ENCODE measurements around the gene EML4. TPM values are rescaled to one million over a fixed set of nuclear protein-coding genes. Genes with fewer than 3 reads are reported as not detected.
"Not testable (repeated sequence)": the region's sequence is repeated elsewhere in the genome, so short reads cannot be mapped to it uniquely, and the experiment has no call there.

Gene EML4, protein sequence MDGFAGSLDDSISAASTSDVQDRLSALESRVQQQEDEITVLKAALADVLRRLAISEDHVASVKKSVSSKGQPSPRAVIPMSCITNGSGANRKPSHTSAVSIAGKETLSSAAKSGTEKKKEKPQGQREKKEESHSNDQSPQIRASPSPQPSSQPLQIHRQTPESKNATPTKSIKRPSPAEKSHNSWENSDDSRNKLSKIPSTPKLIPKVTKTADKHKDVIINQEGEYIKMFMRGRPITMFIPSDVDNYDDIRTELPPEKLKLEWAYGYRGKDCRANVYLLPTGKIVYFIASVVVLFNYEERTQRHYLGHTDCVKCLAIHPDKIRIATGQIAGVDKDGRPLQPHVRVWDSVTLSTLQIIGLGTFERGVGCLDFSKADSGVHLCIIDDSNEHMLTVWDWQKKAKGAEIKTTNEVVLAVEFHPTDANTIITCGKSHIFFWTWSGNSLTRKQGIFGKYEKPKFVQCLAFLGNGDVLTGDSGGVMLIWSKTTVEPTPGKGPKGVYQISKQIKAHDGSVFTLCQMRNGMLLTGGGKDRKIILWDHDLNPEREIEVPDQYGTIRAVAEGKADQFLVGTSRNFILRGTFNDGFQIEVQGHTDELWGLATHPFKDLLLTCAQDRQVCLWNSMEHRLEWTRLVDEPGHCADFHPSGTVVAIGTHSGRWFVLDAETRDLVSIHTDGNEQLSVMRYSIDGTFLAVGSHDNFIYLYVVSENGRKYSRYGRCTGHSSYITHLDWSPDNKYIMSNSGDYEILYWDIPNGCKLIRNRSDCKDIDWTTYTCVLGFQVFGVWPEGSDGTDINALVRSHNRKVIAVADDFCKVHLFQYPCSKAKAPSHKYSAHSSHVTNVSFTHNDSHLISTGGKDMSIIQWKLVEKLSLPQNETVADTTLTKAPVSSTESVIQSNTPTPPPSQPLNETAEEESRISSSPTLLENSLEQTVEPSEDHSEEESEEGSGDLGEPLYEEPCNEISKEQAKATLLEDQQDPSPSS
- total RNA-seq (32.1 TPM), polyA plus RNA-seq (ENCODE audit: insufficient read depth in 1 of 8, insufficient read length in 8 of 8, low replicate concordance in 1 of 8) (10 to 100 TPM; 26.0 to 36.9 (median 28.8) TPM)
- long read RNA-seq, donor 1, result 0 reads
- long read RNA-seq, donor 2, result 0 reads
- long read RNA-seq, donor 3, full-length matches to known transcripts, result 6 of 6 reads
- long read RNA-seq, donor 3, partial matches to known transcripts, result 0 of 6 reads
- long read RNA-seq, donor 3, other reads (novel, unspliced or antisense), result 0 of 6 reads
- long read RNA-seq, donor 4, partial matches to known transcripts, result 0 of 4 reads
- long read RNA-seq, donor 4, other reads (novel, unspliced or antisense), result 0 of 4 reads
- long read RNA-seq, donor 5, full-length matches to known transcripts, result 9 of 33 reads
- long read RNA-seq, donor 5, partial matches to known transcripts, result 24 of 33 reads
- long read RNA-seq, donor 5, other reads (novel, unspliced or antisense), result 0 of 33 reads
- long read RNA-seq, donor 6, full-length matches to known transcripts, result 6 of 6 reads
- long read RNA-seq, donor 6, partial matches to known transcripts, result 0 of 6 reads
- long read RNA-seq, donor 6, other reads (novel, unspliced or antisense), result 0 of 6 reads
- long read RNA-seq, donor 7, full-length matches to known transcripts, result 6 of 6 reads
- long read RNA-seq, donor 7, partial matches to known transcripts, result 0 of 6 reads
- long read RNA-seq, donor 7, other reads (novel, unspliced or antisense), result 0 of 6 reads
- long read RNA-seq, donor 8, partial matches to known transcripts, result 0 of 2 reads
- long read RNA-seq, donor 8, other reads (novel, unspliced or antisense), result 0 of 2 reads
- long read RNA-seq, donor 9, partial matches to known transcripts, result 0 of 3 reads
- long read RNA-seq, donor 9, other reads (novel, unspliced or antisense), result 0 of 3 reads
- long read RNA-seq, donor 10, full-length matches to known transcripts, result 10 of 17 reads
- long read RNA-seq, donor 10, partial matches to known transcripts, result 7 of 17 reads
- long read RNA-seq, donor 10, other reads (novel, unspliced or antisense), result 0 of 17 reads
- long read RNA-seq, donor 11, partial matches to known transcripts, result 0 of 2 reads
- long read RNA-seq, donor 11, other reads (novel, unspliced or antisense), result 0 of 2 reads

DNA sequence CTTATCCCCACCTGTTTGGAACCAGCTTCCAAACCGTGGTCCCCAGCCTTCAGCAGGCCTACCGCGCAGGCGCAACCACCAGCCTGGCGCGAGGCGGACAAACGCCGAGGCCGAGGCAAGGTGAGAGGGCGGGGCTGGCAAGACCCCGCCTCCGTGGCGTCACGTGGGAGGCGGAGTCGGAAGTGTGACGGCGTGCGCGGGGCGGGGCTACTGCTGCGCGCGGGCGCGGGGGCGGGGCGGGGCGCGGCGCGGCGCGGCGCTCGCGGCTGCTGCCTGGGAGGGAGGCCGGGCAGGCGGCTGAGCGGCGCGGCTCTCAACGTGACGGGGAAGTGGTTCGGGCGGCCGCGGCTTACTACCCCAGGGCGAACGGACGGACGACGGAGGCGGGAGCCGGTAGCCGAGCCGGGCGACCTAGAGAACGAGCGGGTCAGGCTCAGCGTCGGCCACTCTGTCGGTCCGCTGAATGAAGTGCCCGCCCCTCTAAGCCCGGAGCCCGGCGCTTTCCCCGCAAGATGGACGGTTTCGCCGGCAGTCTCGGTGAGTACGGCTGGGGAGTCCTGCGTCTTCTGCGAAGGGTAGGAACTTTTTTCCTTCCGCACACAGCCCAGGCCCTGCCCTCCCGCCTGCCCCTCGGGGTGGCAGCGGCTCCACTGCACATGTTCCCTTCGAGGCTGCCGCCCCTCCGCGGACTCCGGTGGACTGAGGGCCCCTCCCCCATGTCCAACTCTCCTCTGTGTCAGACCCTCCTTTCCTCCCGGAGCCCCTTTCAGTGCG is at the start of gene EML4:
Gene EML4, plus strand, starts transcription at position 254 of the 774 bp plus-strand sequence. Its CDS starts 259 bp downstream, at position 513.
- peak; percentile 94 for DNase-seq
- Histone ChIP-seq H3K4me3 (ENCODE audit: low read length) (peak within 1 kb of the TSS; percentile 87), H3K27ac (ENCODE audit: low read length) (peak within 1 kb of the TSS; percentile 90), H3K9me3 (replicated peaks; ENCODE audit: control insufficient read depth, low read depth, low read length) (no peaks in the 10 kb centered on the region), H3K27me3 (ENCODE audit: control insufficient read depth, insufficient read depth, low read length) (no peaks in the 10 kb centered on the region), H3K36me3 (ENCODE audit: control insufficient read depth, insufficient read depth, low read length) (no peaks in the 10 kb centered on the region), H3K4me1 (ENCODE audit: control insufficient read depth, insufficient read depth, low read length) (peaks cover 6% of the 10 kb centered on the region)
- under 1% methylated on average over 88 of the region's 88 CpGs for WGBS (ENCODE audit: insufficient coverage)

DNA sequence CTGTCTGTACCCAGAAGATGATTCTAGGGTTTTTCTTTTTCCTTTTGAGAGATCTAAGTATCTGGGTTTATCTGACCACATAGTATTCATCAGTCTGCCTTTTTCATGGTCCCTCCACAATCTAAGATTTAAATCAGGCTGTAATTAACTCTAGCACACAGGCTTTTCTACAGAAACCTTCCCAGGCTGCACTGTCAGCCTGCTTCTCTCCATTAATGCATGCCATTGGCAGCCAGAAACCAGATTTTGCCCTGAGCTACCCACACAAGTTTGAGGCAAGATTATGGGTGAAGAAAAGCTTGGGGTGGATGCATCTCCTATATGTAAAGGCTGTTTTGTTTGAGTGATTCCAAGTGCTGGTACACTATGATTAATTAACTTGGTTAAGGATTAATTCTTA is 45.7 kb upstream of the EML4 start:
- DNase-seq, result no peak

GRCh38 chr2:42124011-42124785 is 45.0 kb upstream of the EML4 start:
- no peaks in the 10 kb centered on the region for H3K36me3 ChIP-seq (ENCODE audit: control insufficient read depth, insufficient read depth, low read length)
- H3K27ac ChIP-seq (ENCODE audit: low read length), result no peak overlapping the region
- peaks cover 3% of the 10 kb centered on the region for H3K9me3 ChIP-seq (replicated peaks; ENCODE audit: control insufficient read depth, low read depth, low read length)
- WGBS (ENCODE audit: insufficient coverage), result 80% methylated on average over 1 of the region's 6 CpGs
- H3K4me1 ChIP-seq (ENCODE audit: control insufficient read depth, insufficient read depth, low read length), result peaks cover 29% of the 10 kb centered on the region
- no peak for DNase-seq
- H3K27me3 ChIP-seq (ENCODE audit: control insufficient read depth, insufficient read depth, low read length), result no peaks in the 10 kb centered on the region
- H3K4me3 ChIP-seq (ENCODE audit: low read length), result no peak overlapping the region

More for the DNA sequence above, 45.7 kb upstream of the EML4 start:
- H3K4me1 ChIP-seq (ENCODE audit: control insufficient read depth, insufficient read depth, low read length), result peaks cover 22% of the 10 kb centered on the region
- H3K4me3 ChIP-seq (ENCODE audit: low read length), result no peak overlapping the region
- no peaks in the 10 kb centered on the region for H3K36me3 ChIP-seq (ENCODE audit: control insufficient read depth, insufficient read depth, low read length)
- no peak overlapping the region for H3K27ac ChIP-seq (ENCODE audit: low read length)
- no peaks in the 10 kb centered on the region for H3K27me3 ChIP-seq (ENCODE audit: control insufficient read depth, insufficient read depth, low read length)
- peaks cover 3% of the 10 kb centered on the region for H3K9me3 ChIP-seq (replicated peaks; ENCODE audit: control insufficient read depth, low read depth, low read length)

DNA sequence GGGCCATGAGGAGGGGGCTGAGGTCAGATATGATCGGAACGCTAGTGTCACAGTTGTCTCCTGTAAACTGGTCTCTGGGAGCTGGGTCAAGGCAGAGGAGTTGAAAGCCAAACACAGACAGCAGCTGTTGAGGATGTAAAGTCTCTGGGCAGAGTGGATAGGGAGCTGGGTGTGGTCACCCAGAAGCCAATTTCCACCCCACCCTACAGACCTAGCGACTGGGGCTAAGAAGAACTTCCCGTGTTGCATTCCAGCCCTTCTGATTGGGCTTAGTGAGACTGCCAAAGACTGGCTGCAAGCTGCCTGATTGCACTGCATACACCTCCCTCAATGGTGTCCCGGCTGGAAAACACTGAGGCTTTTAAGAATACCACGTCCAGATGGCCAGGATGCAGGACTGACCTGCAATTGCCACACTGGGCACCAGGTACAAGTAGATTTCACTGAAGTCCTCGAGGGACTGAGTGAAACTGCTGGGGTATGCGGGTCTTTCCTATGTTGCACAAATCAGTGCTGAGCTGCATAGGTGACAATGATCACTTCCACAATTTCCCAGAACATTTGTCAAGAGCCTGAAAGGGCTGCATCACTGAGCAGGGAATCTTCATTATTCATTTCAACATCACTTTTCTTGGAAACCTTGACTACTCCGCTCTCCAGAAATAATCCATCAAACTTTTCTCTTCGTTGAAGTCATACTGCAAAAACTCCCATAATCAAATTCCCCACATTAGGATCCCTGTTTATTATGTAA is 43.1 kb upstream of the EML4 start:
- peak overlapping the region; percentile 78 for H3K27ac ChIP-seq (ENCODE audit: low read length)
- peak; percentile 90 for DNase-seq
- no peaks in the 10 kb centered on the region for H3K27me3 ChIP-seq (ENCODE audit: control insufficient read depth, insufficient read depth, low read length)
- peaks cover 34% of the 10 kb centered on the region for H3K4me1 ChIP-seq (ENCODE audit: control insufficient read depth, insufficient read depth, low read length)
- H3K9me3 ChIP-seq (replicated peaks; ENCODE audit: control insufficient read depth, low read depth, low read length), result peaks cover 3% of the 10 kb centered on the region
- H3K4me3 ChIP-seq (ENCODE audit: low read length), result no peak overlapping the region
- 4% methylated on average over 5 of the region's 10 CpGs for WGBS (ENCODE audit: insufficient coverage)
- H3K36me3 ChIP-seq (ENCODE audit: control insufficient read depth, insufficient read depth, low read length), result no peaks in the 10 kb centered on the region

DNA sequence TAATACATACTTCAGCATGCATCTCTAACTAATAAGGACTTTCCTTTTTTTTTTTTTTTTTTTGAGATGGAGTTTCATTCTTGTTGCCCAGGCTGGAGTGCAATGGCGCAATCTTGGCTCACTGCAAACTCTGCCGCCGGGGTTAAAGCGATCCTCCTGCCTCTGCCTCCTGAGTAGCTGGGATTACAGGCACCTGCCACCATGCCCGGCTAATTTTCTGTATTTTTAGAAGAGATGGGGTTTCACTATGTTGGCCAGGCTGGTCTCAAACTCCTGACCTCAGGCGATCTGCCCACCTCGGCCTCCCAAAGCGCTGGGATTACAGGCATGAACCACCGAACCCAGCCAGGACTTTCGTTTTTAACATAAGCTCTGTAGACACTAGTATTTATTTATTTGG is 42.3 kb upstream of the EML4 start:
- H3K27ac ChIP-seq (ENCODE audit: low read length); DNase-seq; H3K4me3 ChIP-seq (ENCODE audit: low read length); H3K36me3 ChIP-seq (ENCODE audit: control insufficient read depth, insufficient read depth, low read length); H3K27me3 ChIP-seq (ENCODE audit: control insufficient read depth, insufficient read depth, low read length); H3K9me3 ChIP-seq (replicated peaks; ENCODE audit: control insufficient read depth, low read depth, low read length): not testable (repeated sequence)
- no CpG with 5 or more reads among the region's 10 CpGs for WGBS (ENCODE audit: insufficient coverage)
- H3K4me1 ChIP-seq (ENCODE audit: control insufficient read depth, insufficient read depth, low read length), result peaks cover 34% of the 10 kb centered on the region

GRCh38 chr2:42127425-42128424 is 41.4 kb upstream of the EML4 start:
- DNase-seq, result no peak
- Histone ChIP-seq H3K9me3 (replicated peaks; ENCODE audit: control insufficient read depth, low read depth, low read length) (no peaks in the 10 kb centered on the region), H3K4me3 (ENCODE audit: low read length) (no peak overlapping the region), H3K4me1 (ENCODE audit: control insufficient read depth, insufficient read depth, low read length) (peaks cover 43% of the 10 kb centered on the region), H3K36me3 (ENCODE audit: control insufficient read depth, insufficient read depth, low read length) (no peaks in the 10 kb centered on the region), H3K27ac (ENCODE audit: low read length) (no peak overlapping the region), H3K27me3 (ENCODE audit: control insufficient read depth, insufficient read depth, low read length) (no peaks in the 10 kb centered on the region)
- WGBS (ENCODE audit: insufficient coverage), result 65% methylated on average over 4 of the region's 5 CpGs

Measured in muscle of leg (tissue), 16 donors.